ENCODE results near the gene FRMPD2. TPM values are rescaled to one million over a fixed set of nuclear protein-coding genes. Genes with fewer than 3 reads are reported as not detected.
"Not testable (repeated sequence)": the region's sequence is repeated elsewhere in the genome, so short reads cannot be mapped to it uniquely, and the experiment has no call there.

The FRMPD2 gene
- polyA plus RNA-seq, 3 donors, result not detected

DNA sequence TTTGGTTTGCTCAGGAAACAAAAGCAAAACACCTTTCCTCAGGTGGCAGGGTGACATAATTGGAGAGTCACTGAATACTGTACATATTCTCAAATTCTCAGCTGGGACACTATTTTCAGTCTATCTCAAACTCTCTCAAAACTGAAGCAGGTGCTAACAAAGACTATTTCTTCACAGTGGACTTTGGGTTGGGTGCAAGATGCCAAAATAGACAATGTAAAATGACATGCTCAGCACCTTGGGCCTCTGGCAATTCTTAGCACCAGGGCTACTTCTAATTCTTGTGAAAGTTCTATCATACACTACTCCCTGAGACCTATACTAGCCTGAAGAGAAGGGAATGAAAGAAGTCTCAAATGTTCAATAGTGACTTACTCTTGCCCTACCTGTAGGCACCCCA is 151.9 kb downstream of the FRMPD2 start:
- not testable (repeated sequence) for H3K27ac ChIP-seq (ENCODE audit: low read depth, low read length)

DNA sequence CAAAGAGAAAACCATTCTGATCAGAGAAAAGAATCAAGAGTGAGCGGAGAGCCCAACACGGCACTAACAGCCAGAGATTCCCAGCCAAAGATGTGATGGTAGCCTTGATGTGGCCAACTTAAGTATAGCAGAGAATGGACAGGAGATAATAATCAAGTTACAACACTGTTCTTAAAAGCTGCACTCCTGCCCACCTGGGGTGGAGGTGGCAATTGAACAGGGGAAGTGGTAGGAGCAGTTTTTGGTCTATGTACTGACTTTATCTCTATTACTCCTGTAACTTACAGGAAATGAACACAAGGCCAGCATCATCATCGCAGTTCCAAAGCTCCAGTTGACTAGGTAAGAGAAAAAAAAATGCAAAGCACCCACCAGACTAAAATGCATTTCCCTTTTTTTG is 164.2 kb downstream of the FRMPD2 start:
- WGBS, 3 donors, result no CpG with 5 or more reads among the region's 3 CpGs
- H3K27ac ChIP-seq (ENCODE audit: low read depth, low read length), result not testable (repeated sequence)

Other genes starting within 250 kb of the FRMPD2 start
- 10 to 100 TPM in 1 of 3 donors, 1 to 10 TPM in 2; 7.9 to 11.2 (median 8.3) TPM for gene MAPK8, start 32.0 kb upstream of the FRMPD2 start, polyA plus RNA-seq

Measured in adipose tissue (tissue), 3 donors.